GM23248 (cell line): ENCODE data around the gene HSH2D. TPM values are rescaled to one million over a fixed set of nuclear protein-coding genes. Genes with fewer than 3 reads are reported as not detected.
"Not testable (repeated sequence)": the region's sequence is repeated elsewhere in the genome, so short reads cannot be mapped to it uniquely, and the experiment has no call there.

ENCODE experiments used
- DNase-seq: peaks from one replicate; pipeline ENCODE4 v3.0.0-alpha.2; 2015
- H2AFZ ChIP-seq: fragments of 200-600 bp; sonication (generic); 2 replicates; pipeline ENCODE4 v1.6.1; 2016; ENCODE audit warnings: antibody characterized with exemption
- H3F3A ChIP-seq: fragments of 200-600 bp; sonication (generic); 2 replicates; pipeline ENCODE4 v1.6.1; 2016; ENCODE audit warnings: mild to moderate bottlenecking, antibody characterized with exemption, mixed run types; ENCODE audit not compliant: insufficient read depth
- H3K27ac ChIP-seq: fragments of 200-600 bp; sonication (generic); 2 replicates; pipeline ENCODE4 v1.5.1; 2016; ENCODE audit warnings: mild to moderate bottlenecking
- H3K27me3 ChIP-seq: fragments of 200-600 bp; sonication (generic); replicated peaks from 2 replicates; pipeline ENCODE4 v1.6.1; 2016; ENCODE audit warnings: mild to moderate bottlenecking; ENCODE audit not compliant: insufficient read depth
- H3K36me3 ChIP-seq: fragments of 200-600 bp; sonication (generic); 2 replicates; pipeline ENCODE4 v1.6.1; 2016; ENCODE audit warnings: low read depth, mild to moderate bottlenecking
- H3K4me1 ChIP-seq: fragments of 200-600 bp; sonication (generic); 2 replicates; pipeline ENCODE4 v1.6.1; 2016; ENCODE audit warnings: mild to moderate bottlenecking; ENCODE audit not compliant: insufficient read depth
- H3K4me2 ChIP-seq: fragments of 200-600 bp; sonication (generic); one replicate; pipeline ENCODE4 v1.6.1; 2016; ENCODE audit warnings: mild to moderate bottlenecking; ENCODE audit not compliant: unreplicated experiment
- H3K4me3 ChIP-seq: fragments of 200-600 bp; sonication (generic); 2 replicates; pipeline ENCODE4 v1.5.1; 2016; ENCODE audit warnings: mild to moderate bottlenecking
- H3K79me2 ChIP-seq: fragments of 200-600 bp; sonication (generic); 2 replicates; pipeline ENCODE4 v1.6.1; 2016; ENCODE audit warnings: mild to moderate bottlenecking; ENCODE audit not compliant: insufficient read depth
- H3K9ac ChIP-seq: fragments of 200-600 bp; sonication (generic); 2 replicates; pipeline ENCODE4 v1.6.1; 2016; ENCODE audit warnings: mild to moderate bottlenecking
- H3K9me2 ChIP-seq: fragments of 200-600 bp; sonication (generic); 2 replicates; pipeline ENCODE4 v1.6.1; 2016; ENCODE audit warnings: mixed run types, mild to moderate bottlenecking, moderate library complexity; ENCODE audit not compliant: insufficient read depth
- H3K9me3 ChIP-seq: fragments of 200-600 bp; sonication (generic); one replicate; pipeline ENCODE4 v1.6.1; 2017; ENCODE audit warnings: low read depth
- H4K20me1 ChIP-seq: fragments of 200-600 bp; sonication (generic); 2 replicates; pipeline ENCODE4 v1.6.0; 2016; ENCODE audit not compliant: insufficient read depth
- EZH2 ChIP-seq: fragments of 200-600 bp; sonication (generic); IDR thresholded peaks from 2 replicates; pipeline ENCODE4 v1.6.1; 2018; ENCODE audit warnings: antibody characterized with exemption, mild to moderate bottlenecking; ENCODE audit not compliant: insufficient read depth, poor library complexity, severe bottlenecking
- EZH2phosphoT487 ChIP-seq: fragments of 200-600 bp; sonication (generic); IDR thresholded peaks from 2 replicates; pipeline ENCODE4 v1.6.1; 2018; ENCODE audit warnings: antibody characterized with exemption, moderate library complexity, mild to moderate bottlenecking, low read depth; ENCODE audit not compliant: insufficient read depth
- WGBS, 2 experiments: methylation state at CpG; one replicate each; pipeline ENCODE4 v1.1.6; 2015 to 2017; ENCODE audit warnings: low lambda C conversion rate in 2 of 2, low coverage in 1 of 2; ENCODE audit errors: missing lambda C conversion rate in 2 of 2; 5-methylcytosine and 5-hydroxymethylcytosine counted together
- in situ Hi-C: fragments of 300-500 bp; cut with MboI; formaldehyde crosslinking; loops from 2 replicates; pipeline ENCODE4 v1.15.0; 2020
- polyA plus RNA-seq: library from polyadenylated mRNA; unstranded; fragments of >200 nt; fragmentation: Nextera tagmentation; extraction: Ambion mirVana; gene quantifications from 2 replicates; pipeline ENCODE4 v1.2.1, GENCODE V29; 2016
- total RNA-seq: library from RNA; depleted of rRNA; stranded (reverse); fragments of >200 nt; shearing (Covaris generic); gene quantifications from 2 replicates; pipeline ENCODE4 v1.2.3, GENCODE V29; 2014

The HSH2D gene
- total and polyA plus RNA-seq, 2 experiments from 2014 or later = not detected

- no peak for DNase-seq
- no peak overlapping the region for H3K9ac ChIP-seq
- H3K79me2 ChIP-seq = peaks cover 48% of the 10 kb centered on the region
- no peaks in the 10 kb centered on the region for H3K9me3 ChIP-seq
- H3K4me3 ChIP-seq = no peak overlapping the region
- peaks cover 13% of the 10 kb centered on the region; the same call in 1 of the 2 replicates for H3K36me3 ChIP-seq
- no peak overlapping the region for H2AFZ ChIP-seq
- no peak overlapping the region for H3K27ac ChIP-seq
- H3K9me2 ChIP-seq = no peaks in the 10 kb centered on the region
- H3F3A ChIP-seq = no peaks in the 10 kb centered on the region
- H3K27me3 ChIP-seq = no peaks in the 10 kb centered on the region
- H3K4me2 ChIP-seq = no peak overlapping the region
- in situ Hi-C loops = no loop called here
- H3K4me1 ChIP-seq = peaks cover 3% of the 10 kb centered on the region; the same call in 1 of the 2 replicates
- no peak for TF ChIP-seq EZH2phosphoT487
- no peak for TF ChIP-seq EZH2
- H4K20me1 ChIP-seq = no peaks in the 10 kb centered on the region
- WGBS, 2 experiments = 95 to 97% methylated on average over 11 of the region's 11 CpGs
These were observed 25.9 kb upstream of the HSH2D start for GRCh38 chr19:16117594-16118033.

- H4K20me1 ChIP-seq = no peaks in the 10 kb centered on the region
- H3K4me1 ChIP-seq = no peaks in the 10 kb centered on the region
- no peak overlapping the region for H3K4me3 ChIP-seq
- no peak overlapping the region for H3K9ac ChIP-seq
- in situ Hi-C loops = no loop called here
- no peak overlapping the region for H2AFZ ChIP-seq
- no peaks in the 10 kb centered on the region for H3K9me2 ChIP-seq
- 95 to 98% methylated on average over 12 of the region's 12 CpGs for WGBS, 2 experiments
- no peak overlapping the region for H3K27ac ChIP-seq
- TF ChIP-seq EZH2 = no peak
- TF ChIP-seq EZH2phosphoT487 = no peak
- H3K9me3 ChIP-seq = no peaks in the 10 kb centered on the region
- H3F3A ChIP-seq = no peaks in the 10 kb centered on the region
- H3K36me3 ChIP-seq = peaks cover 13% of the 10 kb centered on the region; the same call in 1 of the 2 replicates
- H3K27me3 ChIP-seq = no peaks in the 10 kb centered on the region
- H3K4me2 ChIP-seq = no peak overlapping the region
- H3K79me2 ChIP-seq = peaks cover 39% of the 10 kb centered on the region
- DNase-seq = no peak
These were observed 24.9 kb upstream of the HSH2D start for GRCh38 chr19:16118489-16119033.

GRCh38 chr19:16119075-16119857 lies 24.2 kb upstream of the HSH2D start:
- H3K9me2 ChIP-seq, H3K9me3 ChIP-seq, H3F3A ChIP-seq, H3K4me1 ChIP-seq, in situ Hi-C loops, H3K27ac ChIP-seq, H2AFZ ChIP-seq, H3K9ac ChIP-seq, H3K4me2 ChIP-seq, DNase-seq, H3K27me3 ChIP-seq, H4K20me1 ChIP-seq, H3K4me3 ChIP-seq: not testable (repeated sequence)
- WGBS, 2 experiments = 79 to 83% methylated on average over 18 to 19 of the region's 19 CpGs
- Histone ChIP-seq H3K79me2 (peaks cover 32% of the 10 kb centered on the region), H3K36me3 (peaks cover 13% of the 10 kb centered on the region; the same call in 1 of the 2 replicates)

- H3K79me2 ChIP-seq = peaks cover 13% of the 10 kb centered on the region
- H3K4me3 ChIP-seq = no peak overlapping the region
- no peak overlapping the region for H3K4me2 ChIP-seq
- H3K4me1 ChIP-seq = no peaks in the 10 kb centered on the region
- H3K9me2 ChIP-seq = no peaks in the 10 kb centered on the region
- in situ Hi-C loops = no loop called here
- no peak for TF ChIP-seq EZH2phosphoT487
- no peak for TF ChIP-seq EZH2
- DNase-seq = no peak
- H3F3A ChIP-seq = no peaks in the 10 kb centered on the region
- WGBS, 2 experiments = 96 to 97% methylated on average over 5 of the region's 5 CpGs
- H3K36me3 ChIP-seq = peaks cover 13% of the 10 kb centered on the region; the same call in 1 of the 2 replicates
- H2AFZ ChIP-seq = no peak overlapping the region
- no peak overlapping the region for H3K27ac ChIP-seq
- H3K27me3 ChIP-seq = no peaks in the 10 kb centered on the region
- H4K20me1 ChIP-seq = no peaks in the 10 kb centered on the region
- H3K9ac ChIP-seq = no peak overlapping the region
- H3K9me3 ChIP-seq = no peaks in the 10 kb centered on the region
These were observed 22.3 kb upstream of the HSH2D start for GRCh38 chr19:16121141-16121540.
